GM18907 (cell line): ENCODE measurements around the gene SLC25A22.
A peak's percentile ranks its signal among the peaks of the same experiment; 100 is the strongest.

Experiments
- ATAC-seq: cut with Tn5 transposase; IDR thresholded peaks from one replicate; pipeline ENCODE4 v1.9.1; 2021; ENCODE audit warnings: mild to moderate bottlenecking, moderate library complexity; ENCODE audit not compliant: unreplicated experiment

Gene SLC25A22

DNA sequence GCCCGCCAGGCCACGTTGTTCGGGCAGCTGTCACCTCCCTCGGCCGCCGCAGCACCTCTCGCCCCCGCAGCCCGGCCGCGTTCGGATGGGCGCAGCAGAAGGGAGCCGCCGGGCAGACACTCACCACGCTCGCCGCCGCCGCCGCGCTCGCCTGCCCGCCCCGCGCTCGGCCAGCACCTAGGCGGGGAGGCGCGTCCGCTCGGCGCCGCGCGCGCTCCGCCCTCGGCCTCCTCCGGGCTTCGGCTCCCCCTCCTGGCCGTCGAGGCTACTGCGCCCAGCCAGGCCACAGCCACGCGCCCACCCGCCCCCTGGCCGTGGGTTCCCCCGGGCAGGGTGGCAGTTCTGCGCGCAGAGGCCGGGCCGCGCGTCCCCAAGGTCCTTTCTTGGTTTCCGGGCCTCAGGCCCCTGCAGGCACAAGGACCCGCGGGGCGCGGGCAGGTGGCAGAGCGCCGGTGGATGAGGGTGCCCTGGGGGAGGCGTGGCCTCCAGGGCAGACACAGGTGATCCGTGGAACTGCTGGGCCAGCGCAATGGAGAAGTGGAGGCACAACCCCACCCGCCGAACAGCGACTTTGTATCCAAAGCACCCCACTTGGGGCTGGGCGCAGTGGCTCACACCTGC, at the start of gene SLC25A22:
Gene SLC25A22, minus strand, starts transcription at position 189 of the 621 bp plus-strand sequence. CDS start 3,275 bp downstream, outside the sequence.
- ATAC-seq, result peak; percentile 51

DNA sequence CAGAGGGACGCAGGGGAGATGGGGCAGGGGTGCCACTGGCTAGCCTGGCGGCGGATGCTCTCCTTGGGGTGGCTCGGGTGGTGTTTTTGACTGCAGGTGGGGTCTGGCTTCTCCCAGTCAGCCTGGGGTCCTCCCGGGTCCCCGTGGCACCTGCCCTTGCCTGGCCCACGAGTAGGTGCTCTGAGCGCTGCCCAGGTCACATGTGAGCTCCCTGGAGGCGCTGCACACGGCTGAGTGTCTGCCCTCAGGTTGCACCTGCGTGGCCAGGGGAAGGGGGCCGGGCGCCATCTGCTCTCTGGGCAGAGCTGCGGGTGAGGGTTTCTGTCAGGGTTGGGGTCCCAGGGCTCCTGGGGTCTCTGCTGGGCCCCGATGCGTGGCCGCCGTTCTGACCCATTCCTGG, 49.8 kb upstream of the SLC25A22 start:
- ATAC-seq, result no peak

DNA sequence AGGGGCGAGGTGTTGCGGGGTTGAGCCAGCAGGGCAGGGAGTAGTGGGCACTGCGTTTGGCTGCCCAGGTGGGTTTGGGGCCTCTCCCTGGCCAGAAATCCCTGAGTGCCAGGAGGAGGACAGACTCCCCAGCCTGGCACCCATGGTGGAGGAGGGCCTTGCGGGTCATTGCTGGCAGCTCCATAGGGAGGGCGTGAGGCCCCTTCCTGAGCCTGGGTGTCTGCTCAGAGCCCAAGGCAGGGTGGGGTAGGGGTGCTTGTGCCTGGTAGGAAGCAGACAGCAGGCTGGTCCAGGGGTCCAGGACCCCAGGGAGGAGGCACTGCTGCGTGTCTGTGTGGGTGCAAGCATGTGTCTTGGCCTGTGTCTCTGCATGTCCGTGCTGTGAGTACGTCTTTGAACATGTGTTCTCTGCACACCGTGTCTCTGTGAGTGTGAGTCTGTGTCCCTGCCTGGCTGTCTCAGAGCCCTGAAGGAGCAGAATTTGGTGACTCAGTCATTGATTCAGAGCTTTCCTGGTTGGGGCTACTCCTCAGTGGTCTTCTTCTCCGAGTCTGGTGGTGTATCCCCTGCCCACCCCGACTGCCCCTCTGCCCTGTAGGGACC, 48.5 kb upstream of the SLC25A22 start:
- ATAC-seq, result no peak

DNA sequence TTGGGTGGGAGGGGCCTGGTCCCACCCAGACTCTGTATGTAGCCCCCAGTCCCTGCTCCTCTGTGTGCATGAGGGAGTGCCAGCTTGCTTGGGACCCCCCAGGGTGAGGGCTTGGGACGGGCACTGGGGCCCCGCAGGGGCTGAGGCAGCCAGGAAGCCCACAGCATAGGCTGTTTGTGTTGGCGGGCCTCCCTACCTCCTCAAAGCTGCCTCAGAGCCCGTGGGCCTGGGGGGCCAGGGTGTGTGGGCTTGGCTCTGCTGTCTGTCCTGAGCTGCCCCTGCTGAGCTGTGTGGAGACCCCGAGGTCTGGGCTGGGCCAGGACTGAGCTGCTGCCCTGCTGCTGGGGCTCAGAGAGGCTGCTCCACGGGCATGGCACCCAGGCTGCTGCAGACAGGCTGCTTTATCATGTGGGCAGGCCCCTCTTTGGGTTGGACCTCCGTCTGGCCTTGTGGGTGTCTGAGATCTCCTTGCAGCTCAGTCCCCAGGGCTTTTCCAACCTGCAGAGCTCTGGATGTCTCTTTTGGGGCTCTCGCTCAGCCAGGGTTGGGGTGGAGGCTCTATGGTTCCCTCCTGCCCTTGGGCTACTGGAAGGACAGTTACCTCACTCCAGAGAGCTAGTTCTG, 47.9 kb upstream of the SLC25A22 start:
- no peak for ATAC-seq

DNA sequence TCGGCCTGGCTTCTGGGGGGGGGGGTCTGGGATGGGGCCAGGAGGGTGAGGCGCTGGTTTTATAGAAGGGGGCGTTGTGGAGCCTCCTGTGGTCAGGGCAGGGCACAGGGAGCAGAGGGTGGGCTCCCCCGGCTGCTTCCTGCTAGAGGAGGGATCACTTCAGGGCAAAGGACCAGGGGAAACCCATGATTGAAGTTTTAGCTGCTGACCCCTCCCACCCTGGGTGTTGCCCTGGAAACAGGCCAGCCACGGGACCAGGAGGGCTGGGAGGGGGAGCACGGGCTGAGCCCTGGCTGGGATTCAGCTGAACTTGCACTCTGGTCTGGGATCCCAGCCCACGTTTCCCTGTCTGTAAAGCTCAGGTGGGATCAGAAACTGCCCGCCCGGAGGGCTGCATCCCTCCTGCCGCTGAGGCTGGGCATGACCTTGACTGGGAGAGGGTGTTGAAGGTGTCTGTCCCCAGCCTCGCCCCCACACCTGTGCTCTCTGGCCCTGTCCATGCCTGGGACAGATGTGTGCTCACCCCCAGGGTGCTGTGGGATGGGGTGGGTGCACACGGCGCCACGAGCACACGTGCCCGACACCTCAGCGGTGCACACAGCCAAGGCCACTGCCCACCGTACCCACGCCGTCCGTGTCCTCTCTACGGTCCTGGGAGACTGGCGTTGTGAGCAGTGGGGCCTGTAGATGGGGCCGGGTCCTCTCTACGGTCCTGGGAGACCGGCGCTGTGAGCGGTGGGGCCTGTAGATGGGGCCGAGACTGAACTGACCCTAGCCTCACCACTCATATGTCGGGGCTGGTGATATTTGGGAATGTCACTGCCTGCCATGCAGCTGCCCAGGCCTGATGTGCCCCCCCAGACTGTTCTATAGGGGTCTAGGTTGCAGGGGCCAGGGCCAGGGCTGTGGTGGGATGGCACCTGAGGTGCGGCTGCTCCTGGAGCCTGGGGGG, 46.9 kb upstream of the SLC25A22 start:
- no peak for ATAC-seq

DNA sequence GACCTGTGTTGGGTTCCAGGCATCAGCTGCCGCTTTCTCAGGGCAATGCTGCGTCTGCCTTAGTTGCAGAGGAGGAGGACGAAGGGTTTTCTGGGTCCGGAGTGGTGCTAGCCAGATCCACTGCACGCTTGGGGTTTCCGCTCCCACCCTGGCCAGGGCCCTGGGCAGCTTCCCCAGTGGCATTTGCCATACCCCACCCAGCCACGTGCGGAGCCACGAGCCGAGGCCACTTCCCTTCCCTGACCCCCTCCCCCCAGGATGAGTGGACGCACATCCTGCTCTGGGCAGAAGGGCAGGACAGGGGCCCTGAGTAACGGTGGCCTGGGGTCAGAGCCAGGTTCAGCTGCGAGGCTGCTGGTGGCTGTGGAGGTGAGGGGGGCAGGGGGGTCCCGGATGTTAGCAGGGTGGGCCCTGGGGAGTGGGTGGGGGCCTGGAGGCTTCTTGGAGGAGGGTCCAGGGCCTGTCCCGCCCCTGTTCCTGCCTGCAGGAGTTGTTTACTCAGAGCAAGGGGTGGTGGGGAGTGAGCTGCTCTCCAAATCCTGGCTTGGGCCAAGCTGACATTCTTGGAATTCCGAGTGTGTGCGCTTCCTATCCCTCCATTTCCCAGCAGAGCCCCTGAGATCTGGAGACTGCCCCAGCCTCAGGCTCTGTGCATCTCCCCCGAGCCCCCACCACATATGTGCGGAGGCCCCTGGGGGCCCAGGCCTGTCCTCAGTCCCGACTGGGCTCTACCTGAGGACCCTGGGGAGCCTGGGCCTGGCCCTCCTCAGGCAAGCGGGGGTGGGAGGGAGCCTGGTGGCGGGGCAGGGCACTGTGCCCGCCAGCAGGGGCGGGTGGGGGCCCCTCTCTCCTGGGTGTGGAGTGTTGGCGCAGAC, 46.0 kb upstream of the SLC25A22 start:
- no peak for ATAC-seq

DNA sequence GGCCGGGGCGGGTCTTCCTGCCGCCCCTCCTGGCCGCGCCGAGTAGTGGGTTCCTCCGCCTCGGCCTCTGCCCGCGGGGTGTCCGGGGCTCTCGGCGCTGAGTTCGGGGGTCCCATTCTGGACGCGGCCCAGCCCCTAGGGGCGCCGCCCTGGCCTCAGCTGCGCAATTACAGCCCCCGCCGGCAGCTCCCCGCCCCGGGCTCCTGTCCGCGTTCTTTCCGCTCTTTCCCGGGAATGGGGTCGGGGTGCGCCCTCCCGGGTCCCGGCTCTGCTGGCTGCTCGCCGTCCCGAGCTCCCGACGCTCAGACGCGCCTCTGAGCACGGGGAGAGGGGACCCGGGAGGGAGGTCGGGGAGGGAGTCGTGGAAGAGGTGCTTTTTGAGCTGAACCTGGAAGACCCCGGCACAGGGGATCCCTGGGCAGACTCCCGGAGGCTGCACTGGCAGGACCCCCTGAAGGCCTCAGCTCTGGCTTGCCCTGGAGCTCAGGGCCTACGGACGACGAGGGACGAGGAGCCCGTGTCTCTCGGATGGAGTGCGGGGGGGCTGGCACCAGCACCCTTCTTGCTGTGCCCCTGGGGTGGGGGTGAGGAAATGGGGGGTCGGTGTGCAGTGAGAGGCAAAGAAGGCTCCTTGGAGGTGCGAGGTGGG, 45.1 kb upstream of the SLC25A22 start:
- ATAC-seq, result peak; percentile 3

DNA sequence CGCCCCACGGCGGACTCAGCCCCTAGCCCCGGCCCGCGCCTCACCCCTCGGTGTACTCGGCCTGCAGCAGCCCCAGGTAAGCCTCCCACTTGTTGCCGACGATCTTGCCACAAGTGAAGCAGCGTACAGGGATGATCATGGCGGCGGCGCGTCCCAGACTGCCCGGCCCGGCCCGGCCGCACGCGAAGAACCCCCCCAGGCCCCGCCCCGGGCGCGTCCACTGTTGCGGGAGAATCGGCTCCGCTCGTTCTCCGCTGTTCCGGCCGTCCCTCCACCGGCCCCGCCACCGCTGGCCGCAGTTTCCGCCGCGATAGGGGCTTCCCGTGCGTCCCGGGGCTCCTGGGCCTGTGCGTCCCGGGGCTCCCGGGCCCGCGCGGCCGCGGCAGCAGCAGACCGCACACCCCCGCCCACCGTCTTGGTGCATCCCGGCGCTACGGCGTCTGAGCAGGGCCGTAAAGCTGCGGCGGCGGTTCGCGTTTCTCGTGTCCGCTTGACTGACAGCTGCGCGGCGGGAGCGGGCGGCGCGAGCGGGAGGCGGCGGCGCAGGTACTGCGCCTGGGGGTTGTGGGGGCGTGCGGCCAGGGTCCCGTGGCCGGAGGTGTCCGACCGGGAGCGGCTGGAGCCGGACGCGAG, 44.4 kb upstream of the SLC25A22 start, which contains the start of the genes POLR2L and TSPAN4:
Gene POLR2L, minus strand, starts transcription at position 160 of the 633 bp plus-strand sequence. Its CDS starts 21 bp downstream, at position 139.
Gene TSPAN4, plus strand, starts transcription at position 483 of the 633 bp plus-strand sequence. CDS start 7,453 bp downstream, outside the sequence.
- peak; percentile 63 for ATAC-seq

DNA sequence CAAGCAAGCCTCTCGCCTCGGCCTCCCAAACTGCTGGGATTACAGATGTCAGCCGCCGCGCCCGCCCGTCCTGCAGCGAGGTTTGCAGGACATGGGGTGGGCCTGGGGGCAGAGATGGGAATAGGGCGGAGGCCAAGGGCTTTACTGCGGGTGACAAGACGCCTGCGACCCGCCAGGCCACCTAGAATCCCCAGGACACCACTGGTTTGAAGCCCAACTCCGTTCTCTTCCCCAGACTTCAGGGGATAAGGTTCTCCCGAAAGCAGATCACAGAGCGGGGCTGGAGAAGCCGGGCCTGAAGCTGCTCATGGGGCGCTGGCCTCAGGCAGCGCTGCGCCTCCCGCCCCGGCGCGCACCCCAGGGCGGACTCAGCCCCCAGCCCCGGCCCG, 43.9 kb upstream of the SLC25A22 start:
- ATAC-seq, result peak; percentile 29

DNA sequence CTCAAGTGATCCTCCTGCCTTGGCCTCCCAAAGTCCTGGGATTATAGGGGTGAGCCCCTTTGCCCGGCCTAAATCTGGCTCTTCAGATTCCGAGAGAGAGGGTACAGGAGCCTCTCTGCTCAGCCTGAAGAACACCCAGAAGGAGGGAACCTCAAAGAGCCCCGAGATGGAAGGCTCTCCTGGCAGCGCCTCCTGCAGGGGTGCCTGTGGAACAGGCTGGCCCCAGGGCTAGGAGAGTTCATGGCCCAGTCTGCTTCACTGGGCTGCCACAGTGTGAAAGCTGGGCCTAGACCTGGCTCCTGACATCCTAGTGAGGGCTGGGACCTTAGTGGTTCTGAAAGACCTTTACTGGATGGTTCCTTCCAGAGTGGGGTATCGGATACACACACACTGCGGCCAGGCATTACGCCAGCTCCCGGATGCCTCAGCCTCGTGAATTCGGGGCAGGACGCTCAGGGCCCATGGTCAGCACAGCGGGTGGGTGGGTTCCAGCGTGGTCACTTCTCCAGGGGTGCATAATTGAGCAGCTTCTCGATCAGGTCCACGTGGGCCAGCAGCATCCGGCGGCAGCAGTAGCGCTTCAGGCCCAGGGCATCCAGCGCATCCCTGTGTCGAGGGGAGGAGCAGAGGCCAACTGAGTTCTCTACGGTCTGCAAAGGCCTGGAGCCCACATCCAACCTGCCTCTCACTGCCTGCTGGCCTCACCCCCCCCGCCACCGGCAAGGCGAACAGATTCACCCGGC, 42.0 kb upstream of the SLC25A22 start:
- no peak for ATAC-seq

DNA sequence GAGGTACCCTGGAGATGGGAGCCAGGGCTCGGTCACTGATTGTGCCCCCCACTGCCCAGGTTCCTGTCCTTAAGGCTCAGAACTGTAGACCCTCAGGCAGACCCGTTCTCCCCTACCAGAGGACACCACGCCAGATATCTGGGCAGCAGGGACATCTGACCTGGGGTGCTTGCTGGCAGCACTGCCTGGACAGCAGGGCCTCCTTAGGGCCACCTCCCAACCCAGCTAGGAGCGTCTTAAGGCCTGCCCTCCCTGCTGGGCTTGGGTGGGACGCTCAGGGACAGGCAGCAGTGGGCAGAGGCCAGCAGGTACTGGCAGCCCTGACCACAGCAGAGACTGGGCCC, 41.2 kb upstream of the SLC25A22 start:
- ATAC-seq, result no peak

DNA sequence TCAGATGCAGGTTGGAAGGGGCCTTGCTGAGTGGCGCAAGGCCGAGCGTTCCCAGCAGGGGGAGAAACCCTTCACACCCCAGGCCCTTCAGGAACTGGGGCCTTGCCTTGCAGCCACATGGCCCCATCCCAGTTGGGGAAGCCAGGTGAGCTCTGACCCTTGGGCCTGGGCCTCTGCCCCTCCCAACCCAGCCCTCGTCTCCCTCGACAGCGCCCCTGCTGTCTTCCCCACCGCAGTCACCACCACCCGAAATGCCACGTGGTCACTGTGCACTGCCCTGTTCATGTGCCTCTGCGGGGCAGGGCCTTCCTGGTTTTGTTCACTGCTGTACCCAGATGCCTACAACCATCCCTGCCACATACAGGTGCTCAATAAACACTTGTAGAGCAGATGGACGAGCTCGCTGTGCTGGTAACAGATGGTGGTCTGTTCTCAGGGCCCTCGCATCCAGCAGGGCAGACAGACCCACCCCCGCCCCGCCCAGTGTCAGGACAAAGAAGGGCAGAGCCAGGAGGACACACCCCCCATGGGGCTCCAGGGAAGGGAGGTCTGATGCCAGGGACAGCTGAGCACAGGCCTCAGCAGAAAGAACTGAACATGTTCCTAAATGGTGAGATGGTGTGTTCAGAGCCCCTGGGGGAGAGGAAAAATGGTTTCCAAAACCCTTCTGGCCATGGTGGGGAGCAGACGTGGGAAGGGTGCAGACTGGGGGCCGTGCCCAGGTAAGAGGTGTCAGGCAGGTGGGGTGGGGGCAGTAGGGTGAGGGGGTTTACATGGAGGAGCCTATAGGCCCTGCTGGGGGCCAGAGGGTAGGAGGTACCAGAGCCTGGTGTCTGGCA, 40.6 kb upstream of the SLC25A22 start:
- no peak for ATAC-seq

DNA sequence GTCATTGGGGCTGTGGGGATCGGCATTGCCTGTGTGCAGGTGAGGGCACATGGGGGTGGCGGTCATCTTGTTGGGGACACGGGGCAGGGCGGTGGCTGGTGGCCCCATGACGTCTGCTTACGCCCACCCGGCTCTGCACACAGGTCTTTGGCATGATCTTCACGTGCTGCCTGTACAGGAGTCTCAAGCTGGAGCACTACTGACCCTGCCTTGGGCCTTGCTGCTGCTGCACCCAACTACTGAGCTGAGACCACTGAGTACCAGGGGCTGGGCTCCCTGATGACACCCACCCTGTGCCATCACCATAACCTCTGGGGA, 39.9 kb upstream of the SLC25A22 start:
- ATAC-seq, result no peak

DNA sequence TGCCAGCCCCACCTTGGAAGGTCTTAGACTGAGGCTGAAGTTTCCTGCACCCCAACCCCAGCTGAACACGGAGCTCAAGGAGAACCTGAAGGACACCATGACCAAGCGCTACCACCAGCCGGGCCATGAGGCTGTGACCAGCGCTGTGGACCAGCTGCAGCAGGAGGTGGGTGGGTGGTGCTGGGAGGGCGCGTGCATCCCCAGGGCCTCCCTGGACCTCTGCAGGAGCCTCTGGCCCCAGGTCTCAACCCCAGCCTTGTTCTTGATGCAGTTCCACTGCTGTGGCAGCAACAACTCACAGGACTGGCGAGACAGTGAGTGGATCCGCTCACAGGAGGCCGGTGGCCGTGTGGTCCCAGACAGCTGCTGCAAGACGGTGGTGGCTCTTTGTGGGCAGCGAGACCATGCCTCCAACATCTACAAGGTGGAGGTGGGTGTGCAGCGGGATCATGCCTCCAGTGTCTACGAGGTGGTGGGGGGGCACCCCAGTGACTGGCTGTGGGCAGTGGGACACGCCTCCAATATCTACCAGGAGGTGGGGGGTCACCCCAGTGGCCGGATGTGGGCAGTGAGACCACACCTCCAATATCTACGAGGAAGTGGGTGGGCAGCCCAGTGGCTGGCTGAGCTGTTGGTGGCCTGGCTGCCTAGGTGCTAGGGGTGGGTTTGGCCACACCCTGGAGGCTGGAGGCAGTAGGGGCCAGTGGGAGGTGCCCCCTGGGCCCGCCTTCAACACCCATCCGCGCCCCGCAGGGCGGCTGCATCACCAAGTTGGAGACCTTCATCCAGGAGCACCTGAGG, 39.3 kb upstream of the SLC25A22 start:
- ATAC-seq, result no peak

DNA sequence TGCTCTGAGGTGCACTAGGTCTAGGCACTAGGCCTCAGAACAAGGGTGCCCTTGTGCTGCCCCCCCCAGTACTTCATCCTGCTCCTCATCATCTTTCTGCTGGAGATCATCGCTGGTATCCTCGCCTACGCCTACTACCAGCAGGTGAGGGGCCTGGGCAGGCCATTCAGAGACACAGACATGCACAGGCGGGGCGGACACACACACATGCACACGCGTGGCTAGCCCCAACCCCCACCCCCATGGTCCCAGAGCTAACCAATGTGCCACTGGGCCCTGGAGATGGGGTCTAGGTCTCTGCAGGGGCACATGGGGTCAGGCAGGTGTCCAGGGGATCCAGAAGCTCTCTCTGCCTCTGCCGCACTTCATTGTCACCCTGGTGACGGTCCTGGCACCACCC, 38.6 kb upstream of the SLC25A22 start:
- ATAC-seq, result no peak

DNA sequence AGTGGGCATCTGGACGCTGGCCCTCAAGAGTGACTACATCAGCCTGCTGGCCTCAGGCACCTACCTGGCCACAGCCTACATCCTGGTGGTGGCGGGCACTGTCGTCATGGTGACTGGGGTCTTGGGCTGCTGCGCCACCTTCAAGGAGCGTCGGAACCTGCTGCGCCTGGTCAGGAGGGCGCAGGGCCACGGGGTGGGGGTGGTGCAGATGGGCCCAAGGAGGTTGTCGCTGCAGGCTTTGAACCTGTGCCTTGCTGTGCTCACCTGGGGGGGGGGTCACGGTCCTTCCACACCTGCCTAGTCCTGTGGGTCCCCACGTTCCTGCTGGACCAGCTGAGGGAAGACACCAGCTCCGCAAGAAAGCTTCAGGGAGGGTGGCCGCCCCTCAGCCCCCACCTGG, 38.2 kb upstream of the SLC25A22 start:
- no peak for ATAC-seq
